Measurements from ENCODE around the gene OPN3. TPM values are rescaled to one million over a fixed set of nuclear protein-coding genes. Genes with fewer than 3 reads are reported as not detected.
A peak's percentile ranks its signal among the peaks of the same experiment; 100 is the strongest.

The OPN3 gene
- total RNA-seq, 3 donors from 2014 or later: 27.4 to 77.6 (median 29.0) TPM

- Histone ChIP-seq H3K9me3 (no peaks in the 10 kb centered on the region), H3K4me1 (ENCODE audit: low read depth) (no peaks in the 10 kb centered on the region), H3K36me3 (ENCODE audit: low read depth) (no peaks in the 10 kb centered on the region), H3K4me3 (no peak overlapping the region)
- intact Hi-C loops (cut with DNase I, micrococcal nuclease): no loop called here
- no peak for ATAC-seq
- TF ChIP-seq CTCF (IDR thresholded peaks at IDR 0.05): no peak
- DNase-seq: no peak
Observed at GRCh38 chr1:241592273-241592958, 47.8 kb downstream of the OPN3 start.

- no peaks in the 10 kb centered on the region for H3K9me3 ChIP-seq
- H3K36me3 ChIP-seq (ENCODE audit: low read depth): no peaks in the 10 kb centered on the region
- intact Hi-C loops (cut with DNase I, micrococcal nuclease): no loop called here
- TF ChIP-seq CTCF (IDR thresholded peaks at IDR 0.05): no peak
- DNase-seq (no peak), ATAC-seq (no peak)
- H3K4me1 ChIP-seq (ENCODE audit: low read depth): no peaks in the 10 kb centered on the region
- H3K4me3 ChIP-seq: no peak overlapping the region
Observed at GRCh38 chr1:241591736-241592135, 48.4 kb downstream of the OPN3 start.

- ATAC-seq (no peak), DNase-seq (no peak)
- no peak for TF ChIP-seq CTCF (IDR thresholded peaks at IDR 0.05)
- intact Hi-C loops (cut with DNase I, micrococcal nuclease): no loop called here
- H3K4me1 ChIP-seq (ENCODE audit: low read depth): no peaks in the 10 kb centered on the region
- no peaks in the 10 kb centered on the region for H3K36me3 ChIP-seq (ENCODE audit: low read depth)
- H3K9me3 ChIP-seq: no peaks in the 10 kb centered on the region
- no peak overlapping the region for H3K4me3 ChIP-seq
Observed at GRCh38 chr1:241591317-241591716, 48.9 kb downstream of the OPN3 start.

GRCh38 chr1:241590719-241591118 is 49.5 kb downstream of the OPN3 start:
- intact Hi-C loops (cut with DNase I, micrococcal nuclease): no loop called here
- Histone ChIP-seq H3K4me3 (no peak overlapping the region), H3K4me1 (ENCODE audit: low read depth) (no peaks in the 10 kb centered on the region), H3K9me3 (no peaks in the 10 kb centered on the region), H3K36me3 (ENCODE audit: low read depth) (no peaks in the 10 kb centered on the region)
- no peak for TF ChIP-seq CTCF (IDR thresholded peaks at IDR 0.05)
- DNase-seq (no peak), ATAC-seq (peak; percentile 25)

GRCh38 chr1:241589521-241589920 is 50.6 kb downstream of the OPN3 start:
- no peak for TF ChIP-seq CTCF (IDR thresholded peaks at IDR 0.05)
- Histone ChIP-seq H3K4me3 (no peak overlapping the region), H3K4me1 (ENCODE audit: low read depth) (no peaks in the 10 kb centered on the region), H3K9me3 (no peaks in the 10 kb centered on the region), H3K36me3 (ENCODE audit: low read depth) (no peaks in the 10 kb centered on the region)
- DNase-seq: no peak
- ATAC-seq: no peak
- intact Hi-C loops (cut with DNase I, micrococcal nuclease): no loop called here

Measured in mucosa of descending colon (tissue), 3 donors.